IPS-11a (cell line): ENCODE measurements around the gene ANLN.

Experiments
- H3K4me3 ChIP-seq: one replicate; pipeline ENCODE4 v1.5.1; 2013; ENCODE audit warnings: low read depth, low read length, control low read depth

The ANLN gene

GRCh38 chr7:36407636-36408550 is 18.2 kb downstream of the ANLN start:
- H3K4me3 ChIP-seq = no peak overlapping the region

- H3K4me3 ChIP-seq = no peak overlapping the region
These were observed 18.9 kb downstream of the ANLN start for GRCh38 chr7:36408589-36408988.

GRCh38 chr7:36409180-36409579 is 19.5 kb downstream of the ANLN start:
- no peak overlapping the region for H3K4me3 ChIP-seq

- no peak overlapping the region for H3K4me3 ChIP-seq
These were observed 25.5 kb downstream of the ANLN start for GRCh38 chr7:36415144-36415543.

GRCh38 chr7:36416251-36416650 is 26.6 kb downstream of the ANLN start:
- H3K4me3 ChIP-seq = no peak overlapping the region

GRCh38 chr7:36420307-36420706 is 30.6 kb downstream of the ANLN start:
- no peak overlapping the region for H3K4me3 ChIP-seq

- H3K4me3 ChIP-seq = no peak overlapping the region
These were observed 32.4 kb downstream of the ANLN start for GRCh38 chr7:36422072-36422471.

GRCh38 chr7:36423633-36424032 is 34.0 kb downstream of the ANLN start:
- no peak overlapping the region for H3K4me3 ChIP-seq

GRCh38 chr7:36430186-36430585 is 40.5 kb downstream of the ANLN start:
- H3K4me3 ChIP-seq = no peak overlapping the region

GRCh38 chr7:36430881-36431280 is 41.2 kb downstream of the ANLN start:
- H3K4me3 ChIP-seq = no peak overlapping the region

GRCh38 chr7:36438211-36438610 is 48.5 kb downstream of the ANLN start:
- no peak overlapping the region for H3K4me3 ChIP-seq

GRCh38 chr7:36439624-36440023 is 50.0 kb downstream of the ANLN start:
- no peak overlapping the region for H3K4me3 ChIP-seq

- no peak overlapping the region for H3K4me3 ChIP-seq
These were observed 51.2 kb downstream of the ANLN start for GRCh38 chr7:36440880-36441279.

GRCh38 chr7:36441344-36442022 is 51.8 kb downstream of the ANLN start:
- no peak overlapping the region for H3K4me3 ChIP-seq

- no peak overlapping the region for H3K4me3 ChIP-seq
These were observed 59.2 kb downstream of the ANLN start for GRCh38 chr7:36448781-36449379.

GRCh38 chr7:36449685-36450084 is 60.0 kb downstream of the ANLN start:
- H3K4me3 ChIP-seq = no peak overlapping the region

GRCh38 chr7:36453769-36454168 is 64.1 kb downstream of the ANLN start:
- no peak overlapping the region for H3K4me3 ChIP-seq

GRCh38 chr7:36455646-36456045 is 66.0 kb downstream of the ANLN start:
- H3K4me3 ChIP-seq = no peak overlapping the region

GRCh38 chr7:36456138-36456537 is 66.5 kb downstream of the ANLN start:
- H3K4me3 ChIP-seq = no peak overlapping the region

GRCh38 chr7:36456548-36456947 is 66.9 kb downstream of the ANLN start:
- H3K4me3 ChIP-seq = no peak overlapping the region

- H3K4me3 ChIP-seq = no peak overlapping the region
These were observed 69.7 kb downstream of the ANLN start for GRCh38 chr7:36459236-36459960.
